ENCODE results near the gene KDELR1.

GRCh38 chr19:48353677-48354076 is 37.7 kb downstream of the KDELR1 start:
- no peak for TF ChIP-seq CTCF (IDR thresholded peaks at IDR 0.05)
- TF ChIP-seq POLR2A (IDR thresholded peaks at IDR 0.05), result no peak

All from right lobe of liver (tissue), 4 donors.